Esophagus mucosa (tissue), 1 donor: Measurements from ENCODE around the gene MRPS35. TPM values are rescaled to one million over a fixed set of nuclear protein-coding genes. Genes with fewer than 3 reads are reported as not detected.

Experiments used
- ATAC-seq: fragments of 200-7000 bp; cut with Tn5 transposase; one replicate; pipeline ENCODE4 v1.9.1; 2020
- total RNA-seq: library from RNA; stranded (reverse); gene quantifications from one replicate; pipeline ENCODE4 v1.2.4, GENCODE V29; 2023
- donor health status: DM: yes; HTN: yes; CAD: no.

The MRPS35 gene
- total RNA-seq, 1 donor from 2014 or later, result 37.7 TPM

DNA sequence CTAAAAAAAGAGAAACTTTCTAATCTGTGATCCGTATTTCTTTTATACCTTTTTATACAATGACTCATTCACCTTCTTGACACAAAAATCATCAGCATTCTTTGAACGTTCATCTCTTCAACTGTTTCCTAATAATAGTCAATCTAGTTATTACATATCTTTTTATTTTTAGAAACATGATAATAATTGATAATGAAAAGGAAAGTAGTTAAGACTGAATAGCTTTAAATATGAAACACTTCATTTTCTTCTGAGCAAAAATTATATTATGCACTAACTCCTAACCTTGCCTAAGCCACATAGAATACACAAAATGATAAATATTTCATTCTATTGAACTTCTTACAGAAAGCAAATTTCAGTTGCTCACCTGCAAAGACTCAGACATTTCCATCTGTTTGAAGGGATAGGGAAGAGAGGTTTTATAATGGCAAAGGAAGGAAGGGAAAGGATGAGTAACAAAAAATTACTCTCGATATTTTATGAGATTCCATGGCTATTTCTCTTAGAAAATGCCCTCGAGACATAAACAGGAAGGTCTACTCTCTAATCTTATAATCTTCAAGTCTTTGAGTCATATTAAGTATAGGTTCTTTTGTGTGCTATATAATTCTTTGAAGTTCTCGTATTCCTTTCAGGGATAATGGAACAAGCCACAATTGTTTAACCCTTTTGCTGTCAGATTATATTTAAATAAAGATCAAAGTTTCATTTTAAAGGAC lies 61.9 kb downstream of the MRPS35 start:
- ATAC-seq, result peak; percentile 25

GRCh38 chr12:27777141-27777540 lies 66.5 kb downstream of the MRPS35 start:
- ATAC-seq, result no peak

- ATAC-seq, result no peak
These were observed 67.6 kb downstream of the MRPS35 start for GRCh38 chr12:27778206-27778605.

DNA sequence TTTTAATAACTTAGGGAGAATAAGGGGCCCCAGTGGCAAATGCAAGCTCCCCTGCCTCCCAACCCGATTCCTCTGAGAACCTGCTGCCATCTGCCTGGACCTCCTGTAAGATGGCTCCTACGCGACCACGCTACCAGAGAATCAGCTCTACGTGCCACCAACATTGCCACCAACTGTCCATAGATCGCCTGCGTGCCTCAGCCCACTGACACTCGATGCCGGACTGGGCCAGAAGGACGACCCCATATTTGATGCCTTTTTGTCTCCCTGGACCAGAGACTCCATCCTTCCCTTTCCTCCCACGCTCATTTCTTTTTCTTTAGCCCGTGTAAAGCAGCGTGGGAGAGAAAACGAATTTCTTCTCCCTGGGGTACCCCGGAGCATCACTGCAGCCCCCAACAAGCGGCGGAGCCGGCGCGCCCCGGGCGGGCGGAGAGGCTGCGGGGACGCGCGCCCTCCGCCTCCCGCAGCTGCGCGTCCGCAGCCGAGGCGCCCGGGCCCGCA lies 68.8 kb downstream of the MRPS35 start:
- ATAC-seq, result no peak

GRCh38 chr12:27779920-27780611 lies 69.4 kb downstream of the MRPS35 start, which contains the start of the genes KLHL42 and MANSC4:
Gene KLHL42, plus strand, starts transcription at chr12:27780233. Its CDS starts 98 bp downstream, at chr12:27780331.
Gene MANSC4, minus strand, starts transcription at chr12:27780236. Its CDS starts 8,960 bp downstream, at chr12:27771276.
- peak; percentile 89 for ATAC-seq

- ATAC-seq, result peak; percentile 51
These were observed 70.2 kb downstream of the MRPS35 start for GRCh38 chr12:27780612-27781408.

DNA sequence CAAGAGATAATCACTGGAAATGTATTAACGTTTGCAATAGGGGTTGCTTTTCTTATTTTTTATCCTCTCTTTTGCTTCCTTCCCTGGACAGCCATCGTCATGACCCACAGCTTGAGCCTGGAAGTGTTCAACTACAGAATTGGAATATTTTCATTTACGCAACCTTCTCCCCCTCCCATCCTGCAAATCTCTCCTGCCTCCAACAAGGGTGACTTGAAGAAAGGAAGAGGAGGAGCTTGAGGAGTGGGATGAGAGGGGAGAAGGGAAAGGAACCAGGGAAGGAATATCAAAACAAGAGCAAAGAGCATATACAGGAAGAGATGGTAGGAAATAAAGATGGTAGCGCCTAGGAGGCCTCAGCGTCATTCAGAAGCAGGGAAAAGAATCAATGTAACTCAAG lies 71.0 kb downstream of the MRPS35 start:
- no peak for ATAC-seq

GRCh38 chr12:27782481-27782880 lies 71.8 kb downstream of the MRPS35 start:
- no peak for ATAC-seq

GRCh38 chr12:27785882-27786570 lies 75.4 kb downstream of the MRPS35 start:
- peak; percentile 72 for ATAC-seq

- no peak for ATAC-seq
These were observed 76.9 kb downstream of the MRPS35 start for GRCh38 chr12:27787559-27787958.

DNA sequence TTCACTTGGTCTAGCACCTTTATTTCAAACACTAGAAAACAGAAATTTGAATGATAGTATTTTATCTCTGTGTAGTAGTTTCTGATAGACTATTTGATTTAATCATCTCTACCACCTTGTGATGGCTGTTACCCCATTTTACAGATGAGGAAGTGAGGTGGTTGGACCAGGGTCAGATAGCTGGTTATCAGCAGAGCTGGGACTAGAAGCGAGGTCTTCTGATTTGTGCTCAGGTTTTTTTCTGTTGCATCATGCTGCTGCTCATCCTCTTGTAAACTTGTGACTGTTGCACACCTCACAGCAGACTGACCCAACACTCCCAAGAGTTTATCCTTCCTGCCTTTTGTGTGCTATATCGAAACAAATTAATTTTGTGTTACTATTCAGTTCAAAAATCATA lies 79.5 kb downstream of the MRPS35 start:
- no peak for ATAC-seq

DNA sequence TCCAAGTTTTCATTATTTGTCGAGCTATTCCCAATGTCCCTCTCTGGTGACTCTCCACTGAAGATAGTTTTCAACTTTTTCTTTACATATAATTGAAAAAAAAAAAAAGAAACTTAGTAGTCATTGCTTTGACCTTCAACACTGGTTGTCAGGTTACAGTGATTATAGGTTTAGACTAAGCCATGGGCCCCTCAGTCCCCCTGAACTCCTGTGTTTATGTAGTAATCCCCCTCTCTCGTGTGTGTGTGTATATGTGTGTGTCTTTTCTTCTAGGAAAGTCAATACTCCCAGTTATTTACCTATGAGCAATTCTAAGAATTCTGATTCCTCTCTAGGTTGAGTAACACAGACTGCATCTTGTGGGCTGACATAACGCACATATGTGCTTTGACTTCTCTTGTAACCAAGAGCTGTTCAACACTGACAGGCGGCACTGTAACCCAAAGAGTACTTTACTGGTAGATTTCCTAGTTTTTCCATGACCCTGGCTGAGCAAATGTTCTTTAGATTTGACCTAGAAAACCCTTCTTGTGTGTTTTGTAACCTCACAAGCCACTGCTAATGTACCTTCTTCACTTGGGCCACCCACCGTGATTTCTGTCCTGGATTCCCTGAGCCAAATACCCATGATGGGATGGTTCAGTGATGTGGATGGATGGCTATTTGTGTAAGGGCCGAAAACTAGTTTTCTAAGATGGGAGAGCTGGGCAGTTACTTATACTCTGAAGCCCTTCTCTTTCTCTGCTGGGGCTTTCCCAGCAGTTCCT lies 84.4 kb downstream of the MRPS35 start:
- no peak for ATAC-seq

GRCh38 chr12:27796128-27796527 lies 85.5 kb downstream of the MRPS35 start:
- no peak for ATAC-seq

DNA sequence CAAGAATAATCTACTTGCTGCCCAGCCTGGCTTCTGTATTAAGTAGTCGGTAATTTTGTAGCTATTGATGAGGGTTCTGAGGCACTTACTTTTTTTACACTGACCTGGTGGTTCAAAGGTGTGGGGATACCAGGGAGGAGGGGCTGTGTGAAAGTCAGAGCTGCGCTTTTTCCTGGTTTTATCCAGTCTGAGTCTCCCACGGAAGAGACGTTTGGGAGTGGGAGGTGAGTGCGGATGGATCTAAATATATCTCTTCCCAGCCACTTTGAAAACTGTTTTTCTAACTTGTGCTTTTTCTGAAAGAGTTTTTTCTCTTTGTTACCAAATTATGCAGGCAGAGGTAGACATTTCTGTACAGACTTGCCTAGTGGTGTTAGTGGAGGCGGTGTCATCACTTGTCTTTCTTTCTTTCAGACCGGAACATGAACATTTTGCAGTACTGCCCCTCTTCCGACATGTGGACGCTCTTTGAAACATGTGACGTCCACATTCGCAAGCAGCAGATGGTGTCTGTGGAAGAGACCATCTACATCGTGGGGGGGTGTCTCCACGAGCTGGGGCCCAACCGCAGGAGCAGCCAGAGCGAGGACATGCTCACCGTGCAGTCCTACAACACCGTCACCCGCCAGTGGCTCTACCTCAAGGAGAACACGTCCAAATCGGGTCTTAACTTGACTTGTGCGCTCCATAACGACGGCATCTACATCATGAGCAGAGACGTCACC lies 86.8 kb downstream of the MRPS35 start:
- ATAC-seq, result no peak

GRCh38 chr12:27800819-27801218 lies 90.2 kb downstream of the MRPS35 start:
- ATAC-seq, result no peak

- ATAC-seq, result no peak
These were observed 91.0 kb downstream of the MRPS35 start for GRCh38 chr12:27801630-27802029.

- ATAC-seq, result no peak
These were observed 91.9 kb downstream of the MRPS35 start for GRCh38 chr12:27802511-27802910.

- ATAC-seq, result no peak
These were observed 92.3 kb downstream of the MRPS35 start for GRCh38 chr12:27802936-27803335.

- ATAC-seq, result no peak
These were observed 94.6 kb downstream of the MRPS35 start for GRCh38 chr12:27805238-27805637.
